Measurements from ENCODE around the gene SPRED1.

- TF ChIP-seq EZH2 (IDR thresholded peaks at IDR 0.05; ENCODE audit: borderline replicate concordance, insufficient read depth, low read depth, low read length, poor library complexity, severe bottlenecking), result no peak
- no peak for TF ChIP-seq CTCF (IDR thresholded peaks at IDR 0.05)
These were observed 45.0 kb upstream of the SPRED1 start for GRCh38 chr15:38207621-38208020.
